ENCODE measurements around the gene TVP23C. TPM values are rescaled to one million over a fixed set of nuclear protein-coding genes. Genes with fewer than 3 reads are reported as not detected.
"Not testable (repeated sequence)": the region's sequence is repeated elsewhere in the genome, so short reads cannot be mapped to it uniquely, and the experiment has no call there.

TVP23C gene
- total RNA-seq, 2 experiments from 2014 or later, result 6.5 to 20.3 TPM

DNA sequence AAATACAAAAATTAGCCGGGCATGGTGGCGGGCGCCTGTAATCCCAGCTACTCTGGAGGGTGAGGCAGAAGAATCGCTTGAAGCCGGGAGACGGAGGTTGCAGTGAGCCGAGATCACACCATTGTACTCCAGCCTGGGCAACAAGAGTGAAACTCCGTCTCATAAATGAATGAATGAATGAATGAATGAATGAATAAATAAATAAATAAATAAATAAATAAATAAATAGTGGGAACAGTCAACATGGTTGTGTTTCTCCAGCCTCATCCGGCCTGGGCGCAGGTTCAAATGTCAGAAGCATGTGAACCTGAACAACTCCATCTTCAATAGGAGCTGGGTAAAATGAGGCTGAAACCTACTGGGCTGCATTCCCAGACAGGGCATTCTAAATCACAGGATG, 1.8 kb downstream of the TVP23C start:
- intact Hi-C loops (cut with micrococcal nuclease; ENCODE audit: unreplicated experiment); H3K4me1 ChIP-seq (ENCODE audit: insufficient read depth, low read length, poor library complexity, severe bottlenecking); H3K36me3 ChIP-seq (ENCODE audit: insufficient read depth, low read length); BruUV-seq (replicated peaks); H3K9me2 ChIP-seq (ENCODE audit: insufficient read depth, low read length); H3K79me2 ChIP-seq (ENCODE audit: insufficient read depth, low read depth, low read length); H4K20me1 ChIP-seq (ENCODE audit: insufficient read depth, low read length); H3K9me3 ChIP-seq (ENCODE audit: low read length); H3K4me3 ChIP-seq (ENCODE audit: low read depth, low read length, poor library complexity, severe bottlenecking); H3K27ac ChIP-seq (ENCODE audit: low read depth, low read length, poor library complexity, severe bottlenecking); CTCF ChIA-PET (ENCODE audit: unreplicated experiment); H2AFZ ChIP-seq (ENCODE audit: low read length); POLR2A ChIA-PET; DNase-seq (ENCODE audit: low spot score); H3K4me2 ChIP-seq (ENCODE audit: low read length): not testable (repeated sequence)

DNA sequence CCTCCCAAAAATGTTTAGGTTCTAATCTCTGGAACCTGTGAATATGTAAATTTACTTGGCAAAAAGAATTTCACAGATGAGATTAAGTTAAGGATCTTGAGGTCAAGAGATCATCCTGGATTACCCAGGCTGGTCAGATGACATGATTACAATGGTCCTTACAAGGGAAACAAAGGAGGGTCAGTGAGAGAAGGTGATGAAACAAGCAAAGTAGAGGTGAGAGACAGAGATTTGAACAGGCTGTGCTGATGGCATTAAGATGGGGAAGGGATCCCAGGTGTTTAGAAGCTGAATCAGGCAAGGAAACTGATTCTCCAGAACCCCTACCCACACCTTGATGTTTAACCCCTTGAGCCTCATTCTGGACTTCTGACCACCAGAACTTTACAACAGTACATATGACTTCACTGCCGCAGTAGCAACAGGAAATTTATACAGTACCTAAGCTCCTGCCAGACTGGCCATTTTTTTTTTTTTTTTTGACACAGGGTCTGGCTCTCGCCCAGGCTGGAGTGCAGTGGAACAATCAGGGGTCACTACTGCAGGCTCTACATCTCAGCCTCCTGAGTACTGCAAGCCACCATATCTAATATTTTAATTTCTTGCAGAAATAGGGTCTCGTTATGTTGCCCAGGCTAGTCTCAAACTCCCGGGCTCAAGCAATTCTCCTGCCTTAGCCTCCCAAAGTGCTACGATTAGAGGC, 4.7 kb downstream of the TVP23C start:
- H4K20me1 ChIP-seq (ENCODE audit: insufficient read depth, low read length); H3K9me2 ChIP-seq (ENCODE audit: insufficient read depth, low read length); H3K4me1 ChIP-seq (ENCODE audit: insufficient read depth, low read length, poor library complexity, severe bottlenecking); DNase-seq (ENCODE audit: low spot score); H3K27ac ChIP-seq (ENCODE audit: low read depth, low read length, poor library complexity, severe bottlenecking); H3K79me2 ChIP-seq (ENCODE audit: insufficient read depth, low read depth, low read length); POLR2A ChIA-PET; BruUV-seq (replicated peaks); H2AFZ ChIP-seq (ENCODE audit: low read length); H3K4me2 ChIP-seq (ENCODE audit: low read length); intact Hi-C loops (cut with micrococcal nuclease; ENCODE audit: unreplicated experiment); H3K36me3 ChIP-seq (ENCODE audit: insufficient read depth, low read length); H3K9me3 ChIP-seq (ENCODE audit: low read length); H3K4me3 ChIP-seq (ENCODE audit: low read depth, low read length, poor library complexity, severe bottlenecking); CTCF ChIA-PET (ENCODE audit: unreplicated experiment): not testable (repeated sequence)

DNA sequence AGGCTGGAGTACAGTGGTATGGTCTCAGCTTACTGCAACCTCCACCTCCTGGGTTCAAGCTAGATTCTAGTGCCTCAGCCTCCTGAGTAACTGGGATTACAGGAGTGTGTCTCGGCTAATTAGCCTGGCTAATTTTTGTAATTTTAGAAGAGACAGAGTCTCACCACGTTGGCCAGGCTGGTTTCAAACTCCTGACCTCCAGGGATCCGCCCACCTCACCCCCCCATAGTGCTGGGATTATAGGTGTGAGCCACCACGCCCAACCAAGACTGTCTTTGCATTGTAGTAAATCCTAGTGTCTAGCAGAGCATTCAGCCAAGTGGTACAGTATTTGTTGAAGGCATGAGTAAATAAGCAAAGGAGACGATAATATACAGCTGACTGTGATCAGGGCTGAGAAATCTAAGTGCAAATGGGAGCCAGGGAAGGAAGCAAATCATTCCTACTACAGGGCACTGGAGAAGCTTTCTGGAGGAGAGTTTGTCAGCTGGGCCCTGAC, 5.9 kb downstream of the TVP23C start:
- intact Hi-C loops (cut with micrococcal nuclease; ENCODE audit: unreplicated experiment); CTCF ChIA-PET (ENCODE audit: unreplicated experiment); H3K9me2 ChIP-seq (ENCODE audit: insufficient read depth, low read length); H4K20me1 ChIP-seq (ENCODE audit: insufficient read depth, low read length); H3K36me3 ChIP-seq (ENCODE audit: insufficient read depth, low read length); H3K4me3 ChIP-seq (ENCODE audit: low read depth, low read length, poor library complexity, severe bottlenecking); H3K79me2 ChIP-seq (ENCODE audit: insufficient read depth, low read depth, low read length); POLR2A ChIA-PET; H3K4me2 ChIP-seq (ENCODE audit: low read length); H3K9me3 ChIP-seq (ENCODE audit: low read length); BruUV-seq (replicated peaks); H2AFZ ChIP-seq (ENCODE audit: low read length); H3K4me1 ChIP-seq (ENCODE audit: insufficient read depth, low read length, poor library complexity, severe bottlenecking); H3K27ac ChIP-seq (ENCODE audit: low read depth, low read length, poor library complexity, severe bottlenecking); DNase-seq (ENCODE audit: low spot score): not testable (repeated sequence)

DNA sequence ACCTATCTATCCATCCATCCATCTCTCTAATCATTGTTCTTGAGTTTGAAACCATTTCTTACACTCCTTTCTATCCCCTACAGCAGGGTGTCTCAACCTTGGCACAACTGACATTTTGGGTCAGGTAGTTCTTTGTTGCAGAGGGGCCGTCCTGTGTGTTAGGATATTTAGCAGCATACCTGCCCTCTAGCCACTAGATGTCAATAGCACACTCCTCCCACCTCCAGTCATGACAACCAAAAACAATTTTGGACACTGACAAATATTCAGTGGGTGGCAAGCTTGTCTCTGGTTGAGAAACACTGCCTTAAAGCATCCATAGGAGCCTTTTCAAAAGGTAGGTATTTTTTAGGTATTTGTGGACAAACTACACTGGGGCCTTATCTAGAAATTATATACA, 10.4 kb downstream of the TVP23C start:
- H3K36me3 ChIP-seq (ENCODE audit: insufficient read depth, low read length); DNase-seq (ENCODE audit: low spot score); H3K9me2 ChIP-seq (ENCODE audit: insufficient read depth, low read length); H3K27ac ChIP-seq (ENCODE audit: low read depth, low read length, poor library complexity, severe bottlenecking); intact Hi-C loops (cut with micrococcal nuclease; ENCODE audit: unreplicated experiment); H4K20me1 ChIP-seq (ENCODE audit: insufficient read depth, low read length); CTCF ChIA-PET (ENCODE audit: unreplicated experiment); POLR2A ChIA-PET; H3K4me3 ChIP-seq (ENCODE audit: low read depth, low read length, poor library complexity, severe bottlenecking); H3K9me3 ChIP-seq (ENCODE audit: low read length); H3K4me1 ChIP-seq (ENCODE audit: insufficient read depth, low read length, poor library complexity, severe bottlenecking); H2AFZ ChIP-seq (ENCODE audit: low read length); H3K4me2 ChIP-seq (ENCODE audit: low read length); H3K79me2 ChIP-seq (ENCODE audit: insufficient read depth, low read depth, low read length): not testable (repeated sequence)
- TF ChIP-seq, protein P1, sequence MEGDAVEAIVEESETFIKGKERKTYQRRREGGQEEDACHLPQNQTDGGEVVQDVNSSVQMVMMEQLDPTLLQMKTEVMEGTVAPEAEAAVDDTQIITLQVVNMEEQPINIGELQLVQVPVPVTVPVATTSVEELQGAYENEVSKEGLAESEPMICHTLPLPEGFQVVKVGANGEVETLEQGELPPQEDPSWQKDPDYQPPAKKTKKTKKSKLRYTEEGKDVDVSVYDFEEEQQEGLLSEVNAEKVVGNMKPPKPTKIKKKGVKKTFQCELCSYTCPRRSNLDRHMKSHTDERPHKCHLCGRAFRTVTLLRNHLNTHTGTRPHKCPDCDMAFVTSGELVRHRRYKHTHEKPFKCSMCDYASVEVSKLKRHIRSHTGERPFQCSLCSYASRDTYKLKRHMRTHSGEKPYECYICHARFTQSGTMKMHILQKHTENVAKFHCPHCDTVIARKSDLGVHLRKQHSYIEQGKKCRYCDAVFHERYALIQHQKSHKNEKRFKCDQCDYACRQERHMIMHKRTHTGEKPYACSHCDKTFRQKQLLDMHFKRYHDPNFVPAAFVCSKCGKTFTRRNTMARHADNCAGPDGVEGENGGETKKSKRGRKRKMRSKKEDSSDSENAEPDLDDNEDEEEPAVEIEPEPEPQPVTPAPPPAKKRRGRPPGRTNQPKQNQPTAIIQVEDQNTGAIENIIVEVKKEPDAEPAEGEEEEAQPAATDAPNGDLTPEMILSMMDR (conservative IDR thresholded peaks at IDR 0.05; ENCODE audit: low read length), result peak; percentile 45; the same call in 1 of the 2 replicates
- BruUV-seq (replicated peaks), result TSS peak; percentile 51

DNA sequence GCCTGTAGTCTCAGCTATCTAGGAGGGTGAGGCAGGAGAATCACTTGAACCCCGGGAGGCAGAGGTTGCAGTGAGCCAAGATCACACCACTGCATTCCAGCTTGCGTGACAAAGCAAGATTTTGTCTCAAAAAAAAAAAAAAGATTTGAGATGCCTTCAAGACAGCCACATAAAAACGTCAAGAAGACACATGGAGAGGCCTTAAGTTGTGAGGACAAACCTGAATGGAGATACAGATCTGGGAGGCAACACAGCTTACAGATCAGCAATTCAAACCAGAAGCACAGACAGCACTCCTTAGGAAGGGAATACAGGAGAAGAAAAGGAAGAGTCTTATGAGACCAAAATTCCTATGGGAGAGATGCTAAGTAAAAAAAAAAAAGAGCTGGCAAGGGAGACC, 13.7 kb downstream of the TVP23C start:
- H4K20me1 ChIP-seq (ENCODE audit: insufficient read depth, low read length); DNase-seq (ENCODE audit: low spot score); H3K79me2 ChIP-seq (ENCODE audit: insufficient read depth, low read depth, low read length); H3K27ac ChIP-seq (ENCODE audit: low read depth, low read length, poor library complexity, severe bottlenecking); intact Hi-C loops (cut with micrococcal nuclease; ENCODE audit: unreplicated experiment); H3K4me3 ChIP-seq (ENCODE audit: low read depth, low read length, poor library complexity, severe bottlenecking); H3K4me2 ChIP-seq (ENCODE audit: low read length); CTCF ChIA-PET (ENCODE audit: unreplicated experiment); H3K36me3 ChIP-seq (ENCODE audit: insufficient read depth, low read length); POLR2A ChIA-PET; H3K4me1 ChIP-seq (ENCODE audit: insufficient read depth, low read length, poor library complexity, severe bottlenecking); H2AFZ ChIP-seq (ENCODE audit: low read length); BruUV-seq (replicated peaks); H3K9me3 ChIP-seq (ENCODE audit: low read length); H3K9me2 ChIP-seq (ENCODE audit: insufficient read depth, low read length): not testable (repeated sequence)

DNA sequence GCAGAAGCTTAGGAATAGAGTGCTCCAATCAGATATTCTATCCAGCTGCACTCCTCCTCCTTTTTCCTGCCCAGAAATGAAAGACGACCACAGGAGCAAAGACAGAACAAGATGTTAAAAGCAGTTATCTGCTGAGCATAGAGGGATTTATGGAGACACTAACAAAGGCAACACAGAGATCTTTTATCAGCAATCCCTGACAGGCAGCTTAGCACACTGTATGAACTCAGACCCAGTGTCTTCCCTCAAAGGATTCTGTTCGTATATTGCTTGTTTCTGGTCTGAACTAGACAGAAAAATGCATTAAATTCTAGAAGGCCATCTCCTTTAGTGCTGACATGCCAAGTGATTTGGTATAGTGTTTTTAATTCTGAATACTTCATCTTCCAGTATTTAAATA, 16.7 kb downstream of the TVP23C start:
- intact Hi-C loops (cut with micrococcal nuclease; ENCODE audit: unreplicated experiment); CTCF ChIA-PET (ENCODE audit: unreplicated experiment); H3K4me3 ChIP-seq (ENCODE audit: low read depth, low read length, poor library complexity, severe bottlenecking); H3K4me1 ChIP-seq (ENCODE audit: insufficient read depth, low read length, poor library complexity, severe bottlenecking); H3K79me2 ChIP-seq (ENCODE audit: insufficient read depth, low read depth, low read length); H3K36me3 ChIP-seq (ENCODE audit: insufficient read depth, low read length); H4K20me1 ChIP-seq (ENCODE audit: insufficient read depth, low read length); BruUV-seq (replicated peaks); H3K4me2 ChIP-seq (ENCODE audit: low read length); H2AFZ ChIP-seq (ENCODE audit: low read length); H3K27ac ChIP-seq (ENCODE audit: low read depth, low read length, poor library complexity, severe bottlenecking); H3K9me2 ChIP-seq (ENCODE audit: insufficient read depth, low read length); H3K9me3 ChIP-seq (ENCODE audit: low read length); POLR2A ChIA-PET; DNase-seq (ENCODE audit: low spot score): not testable (repeated sequence)
